PC-9 (cell line): ENCODE measurements around the gene ATP5PD. TPM values are rescaled to one million over a fixed set of nuclear protein-coding genes. Genes with fewer than 3 reads are reported as not detected.
A peak's percentile ranks its signal among the peaks of the same experiment; 100 is the strongest.

Experiments
- BruUV-seq: library from RNA; stranded (reverse); fragments of 400-500 nt; replicated peaks from 2 replicates; lab custom pipeline; 2021; lab: Mats Ljungman, UMichigan
- CTCF ChIA-PET: fragments of 300-600 bp; sonication (Branson Sonifier 250); formaldehyde crosslinking; loops from one replicate; lab custom pipeline; 2022; ENCODE audit warnings: antibody characterized with exemption; lab: Charles Lee
- POLR2A ChIA-PET: fragments of 300-600 bp; sonication (Branson Sonifier 250); formaldehyde crosslinking; loops from one replicate; lab custom pipeline; 2022; ENCODE audit warnings: antibody characterized with exemption; ENCODE audit not compliant: unreplicated experiment; lab: Charles Lee
- DNase-seq, 2 experiments: peaks; one replicate each; pipeline versions ENCODE4 v3.0.0 to v3.0.0-alpha.2; 2015 to 2022; ENCODE audit warnings: mixed read lengths in 1 of 2
- H2AFZ ChIP-seq: fragments of 200-600 bp; sonication (generic); 2 replicates; pipeline ENCODE4 v1.8.1; 2017; ENCODE audit warnings: antibody characterized with exemption
- H3F3A ChIP-seq: fragments of 200-600 bp; sonication (generic); 2 replicates; pipeline ENCODE4 v1.8.1; 2017; ENCODE audit warnings: antibody characterized with exemption, mild to moderate bottlenecking, low read depth; ENCODE audit not compliant: insufficient read depth
- H3K27ac ChIP-seq: fragments of 200-600 bp; sonication (generic); 2 replicates; pipeline ENCODE4 v1.6.1; 2016; ENCODE audit warnings: mixed run types
- H3K27me3 ChIP-seq: fragments of 200-600 bp; sonication (generic); 2 replicates; pipeline ENCODE4 v1.6.1; 2016; ENCODE audit warnings: low read depth, mixed run types; ENCODE audit not compliant: insufficient read depth
- H3K36me3 ChIP-seq: fragments of 200-600 bp; sonication (generic); 2 replicates; pipeline ENCODE4 v1.6.1; 2016; ENCODE audit warnings: low read depth, mixed run types
- H3K4me1 ChIP-seq: fragments of 200-600 bp; sonication (generic); replicated peaks from 2 replicates; pipeline ENCODE4 v1.6.1; 2016; ENCODE audit warnings: mixed run types; ENCODE audit not compliant: insufficient read depth
- H3K4me2 ChIP-seq: fragments of 200-600 bp; sonication (generic); 2 replicates; pipeline ENCODE4 v1.6.1; 2017; ENCODE audit warnings: mixed run types
- H3K4me3 ChIP-seq: fragments of 200-600 bp; sonication (generic); 2 replicates; pipeline ENCODE4 v1.6.1; 2016; ENCODE audit warnings: mixed run types
- H3K79me2 ChIP-seq: fragments of 200-600 bp; sonication (generic); 2 replicates; pipeline ENCODE4 v1.6.1; 2017; ENCODE audit warnings: low read depth, mixed run types
- H3K9me2 ChIP-seq: fragments of 200-600 bp; sonication (generic); 2 replicates; pipeline ENCODE4 v1.8.1; 2017; ENCODE audit warnings: mild to moderate bottlenecking; ENCODE audit not compliant: insufficient read depth
- H3K9me3 ChIP-seq: fragments of 200-600 bp; sonication (generic); 2 replicates; pipeline ENCODE4 v1.8.1; 2016; ENCODE audit warnings: low read depth; ENCODE audit not compliant: insufficient read depth
- H4K20me1 ChIP-seq: fragments of 200-600 bp; sonication (generic); 2 replicates; pipeline ENCODE4 v1.8.1; 2017; ENCODE audit not compliant: insufficient read depth
- CTCF ChIP-seq: fragments of 200-600 bp; sonication (generic); conservative IDR thresholded peaks from 2 replicates; pipeline ENCODE4 v1.6.1; 2017; ENCODE audit warnings: mixed run types, antibody characterized with exemption, mild to moderate bottlenecking, moderate library complexity
- EZH2 ChIP-seq: fragments of 200-600 bp; sonication (generic); IDR thresholded peaks from 2 replicates; pipeline ENCODE4 v1.8.0; 2017; ENCODE audit warnings: antibody characterized with exemption, low read depth
- intact Hi-C: fragments of 100-400 bp; cut with micrococcal nuclease; formaldehyde crosslinking; loops from one replicate; pipeline ENCODE4 v1.10.0; 2022; ENCODE audit not compliant: unreplicated experiment
- total RNA-seq: library from RNA; stranded (reverse); gene quantifications from 2 replicates; pipeline ENCODE4 v1.2.3, GENCODE V29; 2021

Gene ATP5PD
- total RNA-seq, 1 experiment from 2014 or later, result 336 TPM

GRCh38 chr17:75033346-75034235 lies 13.2 kb downstream of the ATP5PD start:
- intact Hi-C loops, result loop anchor here (1.0 to 10.0 kb wide), 5 partner anchors 20 to 171 kb away; partner anchors contain the start of gene NUP85
- H3K4me3 ChIP-seq, result peak overlapping the region; percentile 98
- peaks cover 36% of the 10 kb centered on the region for H3F3A ChIP-seq
- TF ChIP-seq EZH2 (no peak), CTCF (no peak)
- no peaks in the 10 kb centered on the region for H3K9me2 ChIP-seq
- peaks cover 30% of the 10 kb centered on the region for H3K4me1 ChIP-seq
- CTCF ChIA-PET, result no interaction called here
- H3K79me2 ChIP-seq, result no peaks in the 10 kb centered on the region
- no peaks in the 10 kb centered on the region for H3K9me3 ChIP-seq
- no peaks in the 10 kb centered on the region for H4K20me1 ChIP-seq
- H3K27ac ChIP-seq, result peak overlapping the region; percentile 90
- H2AFZ ChIP-seq, result peak overlapping the region; percentile 100
- H3K27me3 ChIP-seq, result no peaks in the 10 kb centered on the region
- peak; percentile 86 to 96 for DNase-seq
- POLR2A ChIA-PET, result no interaction called here
- peak overlapping the region; percentile 72 for H3K4me2 ChIP-seq
- BruUV-seq, result no TSS peak
- peaks cover 4% of the 10 kb centered on the region; the same call in 1 of the 2 replicates for H3K36me3 ChIP-seq

GRCh38 chr17:75032720-75033280 lies 14.0 kb downstream of the ATP5PD start:
- no TSS peak for BruUV-seq
- Histone ChIP-seq H4K20me1 (no peaks in the 10 kb centered on the region), H3K4me3 (peak overlapping the region; percentile 98), H3F3A (peaks cover 43% of the 10 kb centered on the region), H3K27ac (no peak overlapping the region), H3K9me2 (no peaks in the 10 kb centered on the region), H2AFZ (peak overlapping the region; percentile 83; the same call in 1 of the 2 replicates), H3K4me2 (peak overlapping the region; percentile 72), H3K27me3 (no peaks in the 10 kb centered on the region), H3K36me3 (no peaks in the 10 kb centered on the region), H3K9me3 (no peaks in the 10 kb centered on the region), H3K79me2 (no peaks in the 10 kb centered on the region), H3K4me1 (peaks cover 36% of the 10 kb centered on the region)
- no peak for DNase-seq
- TF ChIP-seq CTCF (no peak), EZH2 (no peak)
- intact Hi-C loops, result loop anchor here (2.0 to 10.0 kb wide), 2 partner anchors 64 to 172 kb away; partner anchors contain the start of gene NUP85
- ChIA-PET CTCF (no interaction called here), POLR2A (interaction anchor here (0.8 kb wide), 1 partner anchor 21 kb away, joined by 6 read pairs; no protein-coding TSS in a partner anchor)

- Histone ChIP-seq H3K9me3 (no peaks in the 10 kb centered on the region), H2AFZ (no peak overlapping the region), H3K4me2 (peak overlapping the region; percentile 72), H3K27ac (no peak overlapping the region), H3K79me2 (no peaks in the 10 kb centered on the region), H4K20me1 (no peaks in the 10 kb centered on the region), H3K4me1 (peaks cover 42% of the 10 kb centered on the region), H3K27me3 (no peaks in the 10 kb centered on the region), H3K36me3 (no peaks in the 10 kb centered on the region), H3K9me2 (no peaks in the 10 kb centered on the region), H3K4me3 (no peak overlapping the region), H3F3A (peaks cover 45% of the 10 kb centered on the region)
- intact Hi-C loops, result loop anchor here (2.0 to 10.0 kb wide), 2 partner anchors 63 to 173 kb away; partner anchors contain the start of gene NUP85
- peak; percentile 42 to 53 for DNase-seq
- BruUV-seq, result no TSS peak
- no peak for TF ChIP-seq EZH2
- TF ChIP-seq CTCF, result no peak
- POLR2A ChIA-PET, result interaction anchor here (0.6 to 0.8 kb wide), 2 partner anchors 20 to 64 kb away, joined by 3 to 6 read pairs; no protein-coding TSS in a partner anchor
- CTCF ChIA-PET, result no interaction called here
These were observed 14.6 kb downstream of the ATP5PD start for GRCh38 chr17:75031972-75032719.
